ENCODE results near the gene POLR3G. TPM values are rescaled to one million over a fixed set of nuclear protein-coding genes. Genes with fewer than 3 reads are reported as not detected.

POLR3G gene
- total RNA-seq, 3 donors from 2014 or later = 0.64 to 1.5 (median 1.3) TPM

- ATAC-seq = no peak
- intact Hi-C loops (cut with DNase I, micrococcal nuclease) = no loop called here
- DNase-seq = no peak
- TF ChIP-seq, protein P1, sequence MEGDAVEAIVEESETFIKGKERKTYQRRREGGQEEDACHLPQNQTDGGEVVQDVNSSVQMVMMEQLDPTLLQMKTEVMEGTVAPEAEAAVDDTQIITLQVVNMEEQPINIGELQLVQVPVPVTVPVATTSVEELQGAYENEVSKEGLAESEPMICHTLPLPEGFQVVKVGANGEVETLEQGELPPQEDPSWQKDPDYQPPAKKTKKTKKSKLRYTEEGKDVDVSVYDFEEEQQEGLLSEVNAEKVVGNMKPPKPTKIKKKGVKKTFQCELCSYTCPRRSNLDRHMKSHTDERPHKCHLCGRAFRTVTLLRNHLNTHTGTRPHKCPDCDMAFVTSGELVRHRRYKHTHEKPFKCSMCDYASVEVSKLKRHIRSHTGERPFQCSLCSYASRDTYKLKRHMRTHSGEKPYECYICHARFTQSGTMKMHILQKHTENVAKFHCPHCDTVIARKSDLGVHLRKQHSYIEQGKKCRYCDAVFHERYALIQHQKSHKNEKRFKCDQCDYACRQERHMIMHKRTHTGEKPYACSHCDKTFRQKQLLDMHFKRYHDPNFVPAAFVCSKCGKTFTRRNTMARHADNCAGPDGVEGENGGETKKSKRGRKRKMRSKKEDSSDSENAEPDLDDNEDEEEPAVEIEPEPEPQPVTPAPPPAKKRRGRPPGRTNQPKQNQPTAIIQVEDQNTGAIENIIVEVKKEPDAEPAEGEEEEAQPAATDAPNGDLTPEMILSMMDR (IDR thresholded peaks at IDR 0.05) = no peak
- Histone ChIP-seq H3K9me3 (no peaks in the 10 kb centered on the region), H3K36me3 (ENCODE audit: low read depth) (no peaks in the 10 kb centered on the region), H3K4me3 (no peak overlapping the region), H3K4me1 (ENCODE audit: low read depth) (no peaks in the 10 kb centered on the region)
Observed at GRCh38 chr5:90554358-90555006, 79.8 kb downstream of the POLR3G start.

DNA sequence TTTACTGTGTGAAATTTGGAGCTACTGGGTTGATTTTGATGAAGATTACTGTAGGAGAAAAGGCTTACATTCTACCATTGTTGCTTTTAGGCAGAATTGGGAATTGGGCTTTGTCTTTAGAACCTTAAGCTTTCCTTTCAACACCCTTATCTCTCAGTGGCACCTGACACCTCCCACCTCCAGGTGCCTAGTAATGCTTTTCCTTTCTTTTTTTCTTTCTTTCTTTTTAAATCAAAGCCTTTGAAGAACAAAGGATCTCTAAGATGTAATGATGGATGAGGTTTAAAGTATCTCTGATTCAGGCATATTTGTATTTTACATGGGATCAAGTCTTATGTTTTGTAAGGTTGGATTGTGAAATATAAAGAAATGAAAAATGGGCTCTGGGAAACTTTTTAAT lies 81.0 kb downstream of the POLR3G start:
- intact Hi-C loops (cut with DNase I, micrococcal nuclease) = no loop called here
- no peak overlapping the region for H3K4me3 ChIP-seq
- ATAC-seq = no peak
- DNase-seq = no peak
- TF ChIP-seq, protein P1 (IDR thresholded peaks at IDR 0.05) = no peak
- H3K36me3 ChIP-seq (ENCODE audit: low read depth) = no peaks in the 10 kb centered on the region
- no peaks in the 10 kb centered on the region for H3K4me1 ChIP-seq (ENCODE audit: low read depth)
- H3K9me3 ChIP-seq = no peaks in the 10 kb centered on the region

DNA sequence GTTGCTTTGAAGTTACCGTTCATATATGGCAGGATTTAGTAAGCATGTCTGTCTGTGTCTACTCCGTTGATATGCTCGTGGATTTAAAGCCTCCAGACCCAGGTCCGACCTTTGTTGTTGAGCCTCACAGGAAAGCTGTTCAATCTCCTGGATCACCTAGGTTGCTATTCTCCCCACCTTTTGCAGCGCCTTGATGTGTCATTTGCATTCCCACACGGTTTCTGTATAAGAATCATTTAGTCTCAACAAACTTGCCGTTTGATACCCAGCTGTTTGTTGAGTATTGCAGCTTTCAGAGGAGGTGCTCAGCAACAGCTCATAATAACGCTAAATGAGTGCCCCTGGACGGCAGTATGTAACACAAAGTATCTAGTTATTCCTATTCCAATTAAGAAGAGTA lies 82.7 kb downstream of the POLR3G start:
- H3K36me3 ChIP-seq (ENCODE audit: low read depth) = no peaks in the 10 kb centered on the region
- ATAC-seq = no peak
- intact Hi-C loops (cut with DNase I, micrococcal nuclease) = no loop called here
- TF ChIP-seq, protein P1 (IDR thresholded peaks at IDR 0.05) = no peak
- no peaks in the 10 kb centered on the region for H3K9me3 ChIP-seq
- no peak overlapping the region for H3K4me3 ChIP-seq
- H3K4me1 ChIP-seq (ENCODE audit: low read depth) = no peaks in the 10 kb centered on the region
- DNase-seq = no peak

GRCh38 chr5:90557871-90558270 lies 83.2 kb downstream of the POLR3G start:
- DNase-seq (no peak), ATAC-seq (no peak)
- TF ChIP-seq, protein P1 (IDR thresholded peaks at IDR 0.05) = no peak
- no peaks in the 10 kb centered on the region for H3K9me3 ChIP-seq
- intact Hi-C loops (cut with DNase I, micrococcal nuclease) = no loop called here
- H3K4me1 ChIP-seq (ENCODE audit: low read depth) = no peaks in the 10 kb centered on the region
- no peaks in the 10 kb centered on the region for H3K36me3 ChIP-seq (ENCODE audit: low read depth)
- H3K4me3 ChIP-seq = no peak overlapping the region

DNA sequence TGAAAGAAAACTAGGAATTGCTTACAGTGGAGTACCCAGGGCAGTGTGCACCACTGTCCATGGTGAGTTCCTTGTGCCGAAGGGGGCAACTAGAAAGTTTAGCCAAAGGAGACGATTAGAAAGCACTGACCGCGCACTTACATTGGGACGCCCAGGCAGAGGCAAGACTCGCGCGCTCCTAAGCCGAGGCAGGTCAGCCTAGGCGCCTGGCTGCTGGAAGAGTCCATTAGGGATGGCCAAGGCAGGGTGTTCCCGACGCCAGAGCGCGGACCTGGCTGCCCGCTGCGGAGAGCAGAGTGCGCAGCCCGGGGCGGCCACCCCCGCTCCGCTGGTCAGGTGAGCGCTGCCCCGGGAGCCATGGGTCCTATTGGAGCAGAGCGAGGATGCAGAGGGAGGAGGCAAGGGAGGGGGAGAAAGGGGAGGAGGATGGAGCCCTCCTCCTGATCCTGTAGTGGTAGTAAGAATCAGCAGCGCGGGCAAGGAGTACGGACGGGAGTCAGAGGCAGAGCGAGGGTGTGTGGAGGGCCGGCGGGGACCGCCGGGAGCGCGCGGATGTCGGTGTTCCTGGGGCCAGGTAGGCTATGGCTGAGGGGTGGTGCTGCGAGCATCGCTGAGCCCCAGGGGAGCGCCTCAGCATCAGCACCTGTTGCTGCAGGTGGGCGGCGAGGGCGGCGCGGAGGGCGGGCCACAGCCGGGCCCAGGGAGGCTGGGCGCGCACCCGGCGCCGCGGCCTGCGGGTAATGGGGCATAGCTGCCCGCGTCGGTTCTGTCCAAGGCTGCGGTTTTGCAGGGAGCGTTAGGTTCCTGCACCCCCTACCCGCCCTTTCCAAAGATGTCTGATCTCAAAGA lies 83.9 kb downstream of the POLR3G start, which contains the start of gene ADGRV1:
Gene ADGRV1 (plus strand): TSS at position 454 of the 849 bp plus-strand sequence. CDS start 99 bp downstream, at position 553.
- intact Hi-C loops (cut with DNase I, micrococcal nuclease) = no loop called here
- ATAC-seq (peak; percentile 99), DNase-seq (peak; percentile 86 to 93 (median 91))
- no peaks in the 10 kb centered on the region for H3K9me3 ChIP-seq
- no peaks in the 10 kb centered on the region for H3K36me3 ChIP-seq (ENCODE audit: low read depth)
- H3K4me3 ChIP-seq = peak within 1 kb of the TSS; percentile 12
- TF ChIP-seq, protein P1 (IDR thresholded peaks at IDR 0.05) = no peak
- no peaks in the 10 kb centered on the region for H3K4me1 ChIP-seq (ENCODE audit: low read depth)
